GM23338 (cell line): ENCODE results near the gene PCP4. TPM values are rescaled to one million over a fixed set of nuclear protein-coding genes. Genes with fewer than 3 reads are reported as not detected.

ENCODE experiments used
- ATAC-seq: fragments of 200-7000 bp; cut with Tn5 transposase; 3 replicates; pipeline ENCODE4 v1.9.1; 2020
- DNase-seq: peaks from one replicate; pipeline ENCODE4 v3.0.0-alpha.2; 2015; ENCODE audit warnings: low spot score
- H2AFZ ChIP-seq: fragments of 200-600 bp; sonication (generic); 2 replicates; pipeline ENCODE4 v1.8.0; 2016; ENCODE audit warnings: antibody characterized with exemption, mild to moderate bottlenecking, moderate library complexity
- H3F3A ChIP-seq: fragments of 200-600 bp; sonication (generic); replicated peaks from 2 replicates; pipeline ENCODE4 v1.8.0; 2017; ENCODE audit warnings: antibody characterized with exemption, mixed run types, low read depth
- H3K27ac ChIP-seq: fragments of 200-600 bp; sonication (generic); 2 replicates; pipeline ENCODE4 v1.6.1; 2016; ENCODE audit warnings: low read depth
- H3K27me3 ChIP-seq: fragments of 200-600 bp; sonication (generic); 2 replicates; pipeline ENCODE4 v1.8.0; 2016; ENCODE audit warnings: mild to moderate bottlenecking, mixed run types, moderate library complexity; ENCODE audit not compliant: insufficient read depth
- H3K36me3 ChIP-seq: fragments of 200-600 bp; sonication (generic); 2 replicates; pipeline ENCODE4 v1.8.0; 2016; ENCODE audit warnings: mild to moderate bottlenecking; ENCODE audit not compliant: insufficient read depth
- H3K4me1 ChIP-seq: fragments of 200-600 bp; sonication (generic); 2 replicates; pipeline ENCODE4 v1.8.0; 2016; ENCODE audit warnings: mild to moderate bottlenecking, moderate library complexity; ENCODE audit not compliant: insufficient read depth
- H3K4me2 ChIP-seq: fragments of 200-600 bp; sonication (generic); 2 replicates; pipeline ENCODE4 v1.7.1; 2017; ENCODE audit warnings: mixed run types
- H3K4me3 ChIP-seq: fragments of 200-600 bp; sonication (generic); 2 replicates; pipeline ENCODE4 v1.6.1; 2016; ENCODE audit warnings: mixed run types
- H3K79me2 ChIP-seq: fragments of 200-600 bp; sonication (generic); replicated peaks from 2 replicates; pipeline ENCODE4 v1.8.0; 2017; ENCODE audit warnings: mild to moderate bottlenecking; ENCODE audit not compliant: insufficient read depth
- H3K9me2 ChIP-seq: fragments of 200-600 bp; sonication (generic); 2 replicates; pipeline ENCODE4 v1.8.0; 2017; ENCODE audit not compliant: insufficient read depth
- H4K20me1 ChIP-seq: fragments of 200-600 bp; sonication (generic); replicated peaks from 2 replicates; pipeline ENCODE4 v1.8.0; 2017; ENCODE audit warnings: mild to moderate bottlenecking; ENCODE audit not compliant: insufficient read depth
- H3K27ac Mint-ChIP-seq: 2 replicates; pipeline ENCODE4 v1.8.0; 2020; ENCODE audit warnings: inconsistent platforms, mild to moderate bottlenecking, moderate library complexity, mixed read lengths
- H3K27me3 Mint-ChIP-seq: 3 replicates; pipeline ENCODE4 v1.8.0; 2022; ENCODE audit warnings: low read depth, mild to moderate bottlenecking, moderate library complexity, mixed read lengths, inconsistent platforms; ENCODE audit not compliant: insufficient read depth, poor library complexity
- H3K36me3 Mint-ChIP-seq: 3 replicates; pipeline ENCODE4 v1.8.0; 2021; ENCODE audit warnings: low read depth, mild to moderate bottlenecking, inconsistent platforms, moderate library complexity, mixed read lengths
- H3K4me1 Mint-ChIP-seq: 3 replicates; pipeline ENCODE4 v1.8.0; 2020; ENCODE audit warnings: mild to moderate bottlenecking, inconsistent platforms, mixed read lengths
- H3K4me3 Mint-ChIP-seq: 3 replicates; pipeline ENCODE4 v1.8.0; 2021; ENCODE audit warnings: moderate library complexity, mild to moderate bottlenecking, inconsistent platforms, mixed read lengths
- H3K9me3 Mint-ChIP-seq: 3 replicates; pipeline ENCODE4 v1.8.0; 2020; ENCODE audit warnings: moderate library complexity, mild to moderate bottlenecking, inconsistent platforms, mixed read lengths
- CREB1 ChIP-seq: fragments of 250-450 bp; sonication (Bioruptor Pico); IDR thresholded peaks from 2 replicates; pipeline ENCODE4 v1.5.0; 2020; ENCODE audit warnings: low read depth, mild to moderate bottlenecking, moderate library complexity
- EZH2 ChIP-seq: fragments of 200-600 bp; sonication (generic); IDR thresholded peaks from one replicate; pipeline ENCODE4 v1.8.0; 2017; ENCODE audit warnings: antibody characterized with exemption, mild to moderate bottlenecking, low read depth; ENCODE audit not compliant: unreplicated experiment
- EZH2phosphoT487 ChIP-seq: fragments of 200-600 bp; sonication (generic); IDR thresholded peaks from one replicate; pipeline ENCODE4 v1.8.1; 2018; ENCODE audit warnings: antibody characterized with exemption; ENCODE audit not compliant: unreplicated experiment
- JUNB ChIP-seq: IDR thresholded peaks from one replicate; pipeline ENCODE4 v1.6.1; 2016; ENCODE audit warnings: antibody characterized with exemption; ENCODE audit not compliant: unreplicated experiment
- NANOG ChIP-seq: IDR thresholded peaks from 2 replicates; pipeline ENCODE4 v1.6.1; 2016; ENCODE audit warnings: antibody characterized with exemption, borderline replicate concordance
- POLR2AphosphoS5 ChIP-seq: IDR thresholded peaks from 2 replicates; pipeline ENCODE4 v1.6.1; 2016; ENCODE audit warnings: antibody characterized with exemption, low read depth
- STAT1 ChIP-seq: IDR thresholded peaks from one replicate; pipeline ENCODE4 v1.6.1; 2016; ENCODE audit warnings: antibody characterized with exemption; ENCODE audit not compliant: unreplicated experiment
- ZNF114 ChIP-seq: fragments of 250-450 bp; sonication (Bioruptor Pico); IDR thresholded peaks from 2 replicates; pipeline ENCODE4 v1.5.0; 2020; ENCODE audit warnings: mild to moderate bottlenecking, moderate library complexity
- polyA plus RNA-seq: library from polyadenylated mRNA; unstranded; fragments of >200 nt; fragmentation: Nextera tagmentation; extraction: Ambion mirVana; gene quantifications from 2 replicates; pipeline ENCODE4 v1.2.1, GENCODE V29; 2016
- total RNA-seq: library from RNA; depleted of rRNA; stranded (reverse); fragments of >200 nt; shearing (Covaris generic); gene quantifications from 2 replicates; pipeline ENCODE4 v1.2.3, GENCODE V29; 2014
- TF ChIP-seq, protein P1 (sequence below): IDR thresholded peaks from 2 replicates; pipeline ENCODE4 v1.6.1; 2016; ENCODE audit warnings: antibody characterized with exemption
- TF ChIP-seq, protein P2 (sequence below): fragments of 250-450 bp; sonication (Bioruptor Pico); IDR thresholded peaks from 2 replicates; pipeline ENCODE4 v1.5.0; 2020; ENCODE audit warnings: mild to moderate bottlenecking, moderate library complexity
- TF ChIP-seq, protein P3 (sequence below): IDR thresholded peaks from one replicate; pipeline ENCODE4 v1.6.1; 2018; ENCODE audit warnings: antibody characterized with exemption; ENCODE audit not compliant: unreplicated experiment

Gene PCP4
- total and polyA plus RNA-seq, 2 experiments from 2014 or later = 7.3 TPM; not detected in 1

DNA sequence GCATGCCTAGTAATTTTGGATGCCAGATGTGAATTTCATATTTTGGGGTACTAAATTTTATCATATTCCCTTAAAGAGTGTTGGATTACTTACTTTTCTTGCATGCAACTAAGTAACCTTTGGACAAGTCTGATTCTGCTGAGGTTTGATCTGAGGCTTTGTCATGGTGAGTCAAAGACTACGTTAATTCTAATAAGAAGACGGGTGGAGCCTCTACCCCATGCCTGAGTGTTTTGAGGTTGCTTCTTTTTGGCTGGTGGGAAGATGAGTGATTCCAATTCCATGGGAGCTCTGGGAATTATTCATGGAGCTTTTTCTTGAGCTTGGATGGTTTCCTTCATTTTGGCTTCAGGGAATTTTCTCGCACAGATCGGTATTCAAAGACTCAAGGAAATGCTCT is 11.6 kb upstream of the PCP4 start (continued):
- TF ChIP-seq, protein P1, sequence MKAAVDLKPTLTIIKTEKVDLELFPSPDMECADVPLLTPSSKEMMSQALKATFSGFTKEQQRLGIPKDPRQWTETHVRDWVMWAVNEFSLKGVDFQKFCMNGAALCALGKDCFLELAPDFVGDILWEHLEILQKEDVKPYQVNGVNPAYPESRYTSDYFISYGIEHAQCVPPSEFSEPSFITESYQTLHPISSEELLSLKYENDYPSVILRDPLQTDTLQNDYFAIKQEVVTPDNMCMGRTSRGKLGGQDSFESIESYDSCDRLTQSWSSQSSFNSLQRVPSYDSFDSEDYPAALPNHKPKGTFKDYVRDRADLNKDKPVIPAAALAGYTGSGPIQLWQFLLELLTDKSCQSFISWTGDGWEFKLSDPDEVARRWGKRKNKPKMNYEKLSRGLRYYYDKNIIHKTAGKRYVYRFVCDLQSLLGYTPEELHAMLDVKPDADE = no peak
- TF ChIP-seq JUNB (no peak), STAT1 (no peak), EZH2phosphoT487 (no peak), CREB1 (CRISPR knock-in tag) (no peak), ZNF114 (CRISPR knock-in tag) (no peak), NANOG (no peak)
- TF ChIP-seq, protein P2, sequence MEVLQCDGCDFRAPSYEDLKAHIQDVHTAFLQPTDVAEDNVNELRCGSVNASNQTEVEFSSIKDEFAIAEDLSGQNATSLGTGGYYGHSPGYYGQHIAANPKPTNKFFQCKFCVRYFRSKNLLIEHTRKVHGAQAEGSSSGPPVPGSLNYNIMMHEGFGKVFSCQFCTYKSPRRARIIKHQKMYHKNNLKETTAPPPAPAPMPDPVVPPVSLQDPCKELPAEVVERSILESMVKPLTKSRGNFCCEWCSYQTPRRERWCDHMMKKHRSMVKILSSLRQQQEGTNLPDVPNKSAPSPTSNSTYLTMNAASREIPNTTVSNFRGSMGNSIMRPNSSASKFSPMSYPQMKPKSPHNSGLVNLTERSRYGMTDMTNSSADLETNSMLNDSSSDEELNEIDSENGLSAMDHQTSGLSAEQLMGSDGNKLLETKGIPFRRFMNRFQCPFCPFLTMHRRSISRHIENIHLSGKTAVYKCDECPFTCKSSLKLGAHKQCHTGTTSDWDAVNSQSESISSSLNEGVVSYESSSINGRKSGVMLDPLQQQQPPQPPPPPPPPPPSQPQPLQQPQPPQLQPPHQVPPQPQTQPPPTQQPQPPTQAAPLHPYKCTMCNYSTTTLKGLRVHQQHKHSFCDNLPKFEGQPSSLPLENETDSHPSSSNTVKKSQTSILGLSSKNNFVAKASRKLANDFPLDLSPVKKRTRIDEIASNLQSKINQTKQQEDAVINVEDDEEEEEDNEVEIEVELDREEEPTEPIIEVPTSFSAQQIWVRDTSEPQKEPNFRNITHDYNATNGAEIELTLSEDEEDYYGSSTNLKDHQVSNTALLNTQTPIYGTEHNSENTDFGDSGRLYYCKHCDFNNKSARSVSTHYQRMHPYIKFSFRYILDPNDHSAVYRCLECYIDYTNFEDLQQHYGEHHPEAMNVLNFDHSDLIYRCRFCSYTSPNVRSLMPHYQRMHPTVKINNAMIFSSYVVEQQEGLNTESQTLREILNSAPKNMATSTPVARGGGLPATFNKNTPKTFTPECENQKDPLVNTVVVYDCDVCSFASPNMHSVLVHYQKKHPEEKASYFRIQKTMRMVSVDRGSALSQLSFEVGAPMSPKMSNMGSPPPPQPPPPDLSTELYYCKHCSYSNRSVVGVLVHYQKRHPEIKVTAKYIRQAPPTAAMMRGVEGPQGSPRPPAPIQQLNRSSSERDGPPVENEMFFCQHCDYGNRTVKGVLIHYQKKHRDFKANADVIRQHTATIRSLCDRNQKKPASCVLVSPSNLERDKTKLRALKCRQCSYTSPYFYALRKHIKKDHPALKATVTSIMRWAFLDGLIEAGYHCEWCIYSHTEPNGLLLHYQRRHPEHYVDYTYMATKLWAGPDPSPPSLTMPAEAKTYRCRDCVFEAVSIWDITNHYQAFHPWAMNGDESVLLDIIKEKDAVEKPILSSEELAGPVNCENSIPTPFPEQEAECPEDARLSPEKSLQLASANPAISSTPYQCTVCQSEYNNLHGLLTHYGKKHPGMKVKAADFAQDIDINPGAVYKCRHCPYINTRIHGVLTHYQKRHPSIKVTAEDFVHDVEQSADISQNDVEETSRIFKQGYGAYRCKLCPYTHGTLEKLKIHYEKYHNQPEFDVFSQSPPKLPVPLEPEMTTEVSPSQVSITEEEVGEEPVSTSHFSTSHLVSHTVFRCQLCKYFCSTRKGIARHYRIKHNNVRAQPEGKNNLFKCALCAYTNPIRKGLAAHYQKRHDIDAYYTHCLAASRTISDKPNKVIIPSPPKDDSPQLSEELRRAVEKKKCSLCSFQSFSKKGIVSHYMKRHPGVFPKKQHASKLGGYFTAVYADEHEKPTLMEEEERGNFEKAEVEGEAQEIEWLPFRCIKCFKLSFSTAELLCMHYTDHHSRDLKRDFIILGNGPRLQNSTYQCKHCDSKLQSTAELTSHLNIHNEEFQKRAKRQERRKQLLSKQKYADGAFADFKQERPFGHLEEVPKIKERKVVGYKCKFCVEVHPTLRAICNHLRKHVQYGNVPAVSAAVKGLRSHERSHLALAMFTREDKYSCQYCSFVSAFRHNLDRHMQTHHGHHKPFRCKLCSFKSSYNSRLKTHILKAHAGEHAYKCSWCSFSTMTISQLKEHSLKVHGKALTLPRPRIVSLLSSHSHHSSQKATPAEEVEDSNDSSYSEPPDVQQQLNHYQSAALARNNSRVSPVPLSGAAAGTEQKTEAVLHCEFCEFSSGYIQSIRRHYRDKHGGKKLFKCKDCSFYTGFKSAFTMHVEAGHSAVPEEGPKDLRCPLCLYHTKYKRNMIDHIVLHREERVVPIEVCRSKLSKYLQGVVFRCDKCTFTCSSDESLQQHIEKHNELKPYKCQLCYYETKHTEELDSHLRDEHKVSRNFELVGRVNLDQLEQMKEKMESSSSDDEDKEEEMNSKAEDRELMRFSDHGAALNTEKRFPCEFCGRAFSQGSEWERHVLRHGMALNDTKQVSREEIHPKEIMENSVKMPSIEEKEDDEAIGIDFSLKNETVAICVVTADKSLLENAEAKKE (CRISPR knock-in tag) = no peak

DNA sequence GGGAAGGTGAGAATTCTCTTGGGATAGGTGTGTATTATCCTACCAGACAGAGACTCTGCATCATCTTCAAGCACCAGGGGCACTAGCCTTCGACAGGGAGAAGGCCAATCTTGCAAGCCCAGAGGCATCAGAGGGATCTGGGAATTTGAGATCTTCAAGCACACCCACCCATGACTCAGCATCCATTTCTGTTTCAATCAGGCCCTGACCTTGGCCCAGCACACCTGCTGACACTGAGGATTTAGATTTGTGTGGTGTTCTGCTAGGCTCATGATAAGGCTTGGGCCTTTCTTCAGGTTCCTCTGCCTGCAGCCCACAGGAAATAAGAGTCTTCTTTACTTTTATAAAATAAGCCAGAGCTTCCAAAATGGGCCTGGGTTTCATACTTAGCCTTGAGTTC is 6.6 kb upstream of the PCP4 start:
- Histone ChIP-seq H3K4me3 (no peak overlapping the region), H3K27me3 (no peaks in the 10 kb centered on the region), H2AFZ (no peak overlapping the region), H3K79me2 (no peaks in the 10 kb centered on the region), H3K9me2 (0 out of 2 replicates have a peak, but pooled peaks cover 5% of the 10 kb centered on the region), H3K27ac (no peak overlapping the region), H3K4me1 (no peaks in the 10 kb centered on the region), H4K20me1 (no peaks in the 10 kb centered on the region), H3K36me3 (no peaks in the 10 kb centered on the region; the same call in 1 of the 2 replicates), H3K4me2 (no peak overlapping the region), H3F3A (no peaks in the 10 kb centered on the region)
- H3K4me1 Mint-ChIP-seq = no peaks in the 10 kb centered on the region
- DNase-seq (no peak), ATAC-seq (no peak)
- TF ChIP-seq, protein P3, sequence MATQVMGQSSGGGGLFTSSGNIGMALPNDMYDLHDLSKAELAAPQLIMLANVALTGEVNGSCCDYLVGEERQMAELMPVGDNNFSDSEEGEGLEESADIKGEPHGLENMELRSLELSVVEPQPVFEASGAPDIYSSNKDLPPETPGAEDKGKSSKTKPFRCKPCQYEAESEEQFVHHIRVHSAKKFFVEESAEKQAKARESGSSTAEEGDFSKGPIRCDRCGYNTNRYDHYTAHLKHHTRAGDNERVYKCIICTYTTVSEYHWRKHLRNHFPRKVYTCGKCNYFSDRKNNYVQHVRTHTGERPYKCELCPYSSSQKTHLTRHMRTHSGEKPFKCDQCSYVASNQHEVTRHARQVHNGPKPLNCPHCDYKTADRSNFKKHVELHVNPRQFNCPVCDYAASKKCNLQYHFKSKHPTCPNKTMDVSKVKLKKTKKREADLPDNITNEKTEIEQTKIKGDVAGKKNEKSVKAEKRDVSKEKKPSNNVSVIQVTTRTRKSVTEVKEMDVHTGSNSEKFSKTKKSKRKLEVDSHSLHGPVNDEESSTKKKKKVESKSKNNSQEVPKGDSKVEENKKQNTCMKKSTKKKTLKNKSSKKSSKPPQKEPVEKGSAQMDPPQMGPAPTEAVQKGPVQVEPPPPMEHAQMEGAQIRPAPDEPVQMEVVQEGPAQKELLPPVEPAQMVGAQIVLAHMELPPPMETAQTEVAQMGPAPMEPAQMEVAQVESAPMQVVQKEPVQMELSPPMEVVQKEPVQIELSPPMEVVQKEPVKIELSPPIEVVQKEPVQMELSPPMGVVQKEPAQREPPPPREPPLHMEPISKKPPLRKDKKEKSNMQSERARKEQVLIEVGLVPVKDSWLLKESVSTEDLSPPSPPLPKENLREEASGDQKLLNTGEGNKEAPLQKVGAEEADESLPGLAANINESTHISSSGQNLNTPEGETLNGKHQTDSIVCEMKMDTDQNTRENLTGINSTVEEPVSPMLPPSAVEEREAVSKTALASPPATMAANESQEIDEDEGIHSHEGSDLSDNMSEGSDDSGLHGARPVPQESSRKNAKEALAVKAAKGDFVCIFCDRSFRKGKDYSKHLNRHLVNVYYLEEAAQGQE = no peak
- TF ChIP-seq EZH2 = no peak
- no peak for TF ChIP-seq NANOG
- TF ChIP-seq POLR2AphosphoS5 = no peak
- TF ChIP-seq ZNF114 (CRISPR knock-in tag) = no peak
- no peak for TF ChIP-seq EZH2phosphoT487
- no peak for TF ChIP-seq JUNB
- TF ChIP-seq STAT1 = no peak
- H3K27me3 Mint-ChIP-seq = peaks cover 5% of the 10 kb centered on the region
- peaks cover 7% of the 10 kb centered on the region for H3K36me3 Mint-ChIP-seq
- no peak overlapping the region for H3K4me3 Mint-ChIP-seq
- H3K27ac Mint-ChIP-seq = no peak overlapping the region
- peaks cover 20% of the 10 kb centered on the region for H3K9me3 Mint-ChIP-seq
